C4-2B (cell line): ENCODE results near the gene CLCA1.
A peak's percentile ranks its signal among the peaks of the same experiment; 100 is the strongest.

Source experiments
- ZFX ChIP-seq: fragments of 450-650 bp; IDR thresholded peaks from 2 replicates; pipeline ENCODE4 v1.6.1; 2017
- TF ChIP-seq, protein P1 (sequence below): fragments of 450-650 bp; conservative IDR thresholded peaks from 2 replicates; pipeline ENCODE4 v1.5.1; 2017; ENCODE audit warnings: mild to moderate bottlenecking

DNA sequence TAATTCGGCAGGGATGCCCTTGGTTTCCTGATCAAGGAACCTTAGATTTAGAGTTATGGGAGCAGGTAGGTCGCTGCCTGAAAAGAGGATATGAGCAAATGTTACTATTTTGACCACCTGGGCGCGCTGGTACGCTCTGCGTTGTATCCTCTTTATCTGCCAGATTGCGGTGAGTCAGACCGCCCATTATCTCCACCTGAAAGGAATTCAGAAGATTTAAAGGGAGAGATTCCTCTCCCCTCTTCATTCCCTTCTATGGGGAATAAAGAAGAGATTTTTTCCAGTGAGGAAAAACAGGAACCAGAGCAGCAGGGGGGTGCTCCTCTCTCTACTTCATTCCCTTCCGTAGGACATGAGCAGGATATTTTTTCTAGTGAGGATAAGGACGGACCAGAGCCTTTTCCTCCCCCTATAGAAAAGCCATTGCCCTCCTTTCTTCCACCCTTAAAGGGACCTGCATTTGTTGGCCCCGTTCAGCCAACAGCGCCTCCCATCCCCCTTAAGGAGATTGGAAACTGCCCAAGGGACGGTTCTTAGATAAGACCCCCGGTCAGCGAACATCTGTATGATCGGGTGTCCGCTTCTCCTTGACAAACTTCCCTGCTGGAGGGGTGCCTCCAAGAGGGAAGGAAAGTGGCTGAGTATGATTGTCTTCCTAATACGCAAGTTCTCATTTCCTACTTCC is 34.1 kb downstream of the CLCA1 start:
- TF ChIP-seq, protein P1, sequence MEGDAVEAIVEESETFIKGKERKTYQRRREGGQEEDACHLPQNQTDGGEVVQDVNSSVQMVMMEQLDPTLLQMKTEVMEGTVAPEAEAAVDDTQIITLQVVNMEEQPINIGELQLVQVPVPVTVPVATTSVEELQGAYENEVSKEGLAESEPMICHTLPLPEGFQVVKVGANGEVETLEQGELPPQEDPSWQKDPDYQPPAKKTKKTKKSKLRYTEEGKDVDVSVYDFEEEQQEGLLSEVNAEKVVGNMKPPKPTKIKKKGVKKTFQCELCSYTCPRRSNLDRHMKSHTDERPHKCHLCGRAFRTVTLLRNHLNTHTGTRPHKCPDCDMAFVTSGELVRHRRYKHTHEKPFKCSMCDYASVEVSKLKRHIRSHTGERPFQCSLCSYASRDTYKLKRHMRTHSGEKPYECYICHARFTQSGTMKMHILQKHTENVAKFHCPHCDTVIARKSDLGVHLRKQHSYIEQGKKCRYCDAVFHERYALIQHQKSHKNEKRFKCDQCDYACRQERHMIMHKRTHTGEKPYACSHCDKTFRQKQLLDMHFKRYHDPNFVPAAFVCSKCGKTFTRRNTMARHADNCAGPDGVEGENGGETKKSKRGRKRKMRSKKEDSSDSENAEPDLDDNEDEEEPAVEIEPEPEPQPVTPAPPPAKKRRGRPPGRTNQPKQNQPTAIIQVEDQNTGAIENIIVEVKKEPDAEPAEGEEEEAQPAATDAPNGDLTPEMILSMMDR: peak; percentile 9; the same call in 1 of the 2 replicates
- no peak for TF ChIP-seq ZFX
